Spinal cord (tissue), 10 donors: Measurements from ENCODE around the gene GNA12. TPM values are rescaled to one million over a fixed set of nuclear protein-coding genes. Genes with fewer than 3 reads are reported as not detected.

Experiments
- DNase-seq, 6 donors: peaks; one replicate each; pipeline versions ENCODE4 v3.0.0 to v3.0.0-alpha.2; 2013 to 2015; ENCODE audit warnings: low spot score in 6 of 6, low read depth in 4 of 6
- H3K27ac ChIP-seq: one replicate; pipeline ENCODE4 v1.5.1; 2013; ENCODE audit warnings: low read depth, low read length, control low read depth
- H3K27me3 ChIP-seq: one replicate; pipeline ENCODE4 v1.6.1; 2013; ENCODE audit warnings: low read length; ENCODE audit not compliant: control insufficient read depth, insufficient read depth
- H3K36me3 ChIP-seq: one replicate; pipeline ENCODE4 v1.6.1; 2013; ENCODE audit warnings: low read length; ENCODE audit not compliant: control insufficient read depth, insufficient read depth
- H3K4me1 ChIP-seq: one replicate; pipeline ENCODE4 v1.6.1; 2013; ENCODE audit warnings: low read length; ENCODE audit not compliant: control insufficient read depth, insufficient read depth
- H3K4me3 ChIP-seq: one replicate; pipeline ENCODE4 v1.5.1; 2013; ENCODE audit warnings: low read depth, low read length, control low read depth
- H3K9me3 ChIP-seq: one replicate; pipeline ENCODE4 v1.6.1; 2013; ENCODE audit warnings: low read length; ENCODE audit not compliant: control insufficient read depth, insufficient read depth
- WGBS: methylation state at CpG from one replicate; pipeline ENCODE4 v1.1.5; 2013; ENCODE audit warnings: missing lambda C conversion rate; ENCODE audit not compliant: insufficient coverage; 5-methylcytosine and 5-hydroxymethylcytosine counted together
- polyA plus RNA-seq, 2 donors: library from polyadenylated mRNA; unstranded; fragments of 120-200 nt; gene quantifications; one replicate each; pipeline ENCODE4 v1.2.1, GENCODE V29; 2013; ENCODE audit not compliant: insufficient read length in 2 of 2
- total RNA-seq, 2 donors: library from RNA; depleted of rRNA in 1 of 2; stranded (reverse); fragments of 120-200 nt in 1 of 2; fragments of >200 nt in 1 of 2; gene quantifications; one replicate each; pipeline versions ENCODE4 v1.2.3 to v1.2.4, GENCODE V29; 2013 to 2014
- donor health status: healthy.

The GNA12 gene
- total and polyA plus RNA-seq, 4 donors = 17.9 to 125 (median 64.9) TPM

GRCh38 chr7:2843191-2843685 is 870 bp downstream of the GNA12 start:
- H3K27ac ChIP-seq = no peak overlapping the region
- H3K4me1 ChIP-seq = peaks cover 32% of the 10 kb centered on the region
- 38% methylated on average over 14 of the region's 15 CpGs for WGBS
- no peaks in the 10 kb centered on the region for H3K27me3 ChIP-seq
- peaks cover 11% of the 10 kb centered on the region for H3K36me3 ChIP-seq
- H3K4me3 ChIP-seq = peak overlapping the region; percentile 50
- peaks cover 1% of the 10 kb centered on the region for H3K9me3 ChIP-seq
- no peak for DNase-seq

- Histone ChIP-seq H3K9me3 (peaks cover 1% of the 10 kb centered on the region), H3K4me3 (no peak overlapping the region), H3K36me3 (peaks cover 11% of the 10 kb centered on the region), H3K4me1 (peaks cover 32% of the 10 kb centered on the region), H3K27ac (no peak overlapping the region), H3K27me3 (no peaks in the 10 kb centered on the region)
- 88% methylated on average over 4 of the region's 5 CpGs for WGBS
- DNase-seq = no peak
Measured at GRCh38 chr7:2841907-2842306, 2.2 kb downstream of the GNA12 start.

- H3K27ac ChIP-seq = no peak overlapping the region
- H3K4me1 ChIP-seq = peaks cover 32% of the 10 kb centered on the region
- no peak overlapping the region for H3K4me3 ChIP-seq
- H3K9me3 ChIP-seq = peaks cover 1% of the 10 kb centered on the region
- no peak for DNase-seq
- H3K36me3 ChIP-seq = peaks cover 15% of the 10 kb centered on the region
- WGBS = no CpG with 5 or more reads among the region's 4 CpGs
- no peaks in the 10 kb centered on the region for H3K27me3 ChIP-seq
Measured at GRCh38 chr7:2840458-2840857, 3.6 kb downstream of the GNA12 start.

- Histone ChIP-seq H3K36me3 (peaks cover 15% of the 10 kb centered on the region), H3K27me3 (no peaks in the 10 kb centered on the region), H3K27ac (no peak overlapping the region), H3K9me3 (peaks cover 1% of the 10 kb centered on the region), H3K4me1 (peaks cover 29% of the 10 kb centered on the region), H3K4me3 (no peak overlapping the region)
- DNase-seq = no peak
- whole genome bisulfite sequencing = 61% methylated on average over 13 of the region's 13 CpGs
Measured at GRCh38 chr7:2838873-2839578, 5.1 kb downstream of the GNA12 start.

GRCh38 chr7:2838451-2838850 is 5.7 kb downstream of the GNA12 start:
- no peak for DNase-seq
- Histone ChIP-seq H3K4me3 (no peak overlapping the region), H3K9me3 (peaks cover 1% of the 10 kb centered on the region), H3K27me3 (no peaks in the 10 kb centered on the region), H3K4me1 (peaks cover 28% of the 10 kb centered on the region), H3K27ac (no peak overlapping the region), H3K36me3 (peaks cover 15% of the 10 kb centered on the region)
- no CpG with 5 or more reads among the region's 3 CpGs for WGBS

GRCh38 chr7:2837496-2837895 is 6.6 kb downstream of the GNA12 start:
- Histone ChIP-seq H3K4me1 (peaks cover 21% of the 10 kb centered on the region), H3K27me3 (no peaks in the 10 kb centered on the region), H3K9me3 (peaks cover 1% of the 10 kb centered on the region), H3K27ac (no peak overlapping the region), H3K36me3 (peaks cover 15% of the 10 kb centered on the region), H3K4me3 (no peak overlapping the region)
- no peak for DNase-seq
- 54% methylated on average over 2 of the region's 3 CpGs for WGBS

GRCh38 chr7:2834748-2835441 is 9.2 kb downstream of the GNA12 start:
- DNase-seq = no peak
- peaks cover 13% of the 10 kb centered on the region for H3K36me3 ChIP-seq
- no peaks in the 10 kb centered on the region for H3K27me3 ChIP-seq
- H3K4me3 ChIP-seq = no peak overlapping the region
- H3K4me1 ChIP-seq = peaks cover 5% of the 10 kb centered on the region
- peaks cover 1% of the 10 kb centered on the region for H3K9me3 ChIP-seq
- no peak overlapping the region for H3K27ac ChIP-seq
- WGBS = 100% methylated on average over 8 of the region's 17 CpGs

- Histone ChIP-seq H3K9me3 (no peaks in the 10 kb centered on the region), H3K4me3 (no peak overlapping the region), H3K27me3 (no peaks in the 10 kb centered on the region), H3K4me1 (no peaks in the 10 kb centered on the region), H3K27ac (no peak overlapping the region), H3K36me3 (peaks cover 7% of the 10 kb centered on the region)
- WGBS = 95% methylated on average over 15 of the region's 19 CpGs
- DNase-seq = no peak
Measured at GRCh38 chr7:2833083-2833910, 10.8 kb downstream of the GNA12 start.

GRCh38 chr7:2832461-2832860 is 11.6 kb downstream of the GNA12 start:
- H3K4me1 ChIP-seq = no peaks in the 10 kb centered on the region
- 81% methylated on average over 11 of the region's 12 CpGs for WGBS
- H3K36me3 ChIP-seq = peaks cover 7% of the 10 kb centered on the region

More at GRCh38 chr7:2832461-2832860, 11.6 kb downstream of the GNA12 start:
- H3K27me3 ChIP-seq = no peaks in the 10 kb centered on the region
- no peak for DNase-seq
- H3K27ac ChIP-seq = no peak overlapping the region
- H3K4me3 ChIP-seq = no peak overlapping the region
- no peaks in the 10 kb centered on the region for H3K9me3 ChIP-seq
